ENCODE data around the gene DNAJB4. TPM values are rescaled to one million over a fixed set of nuclear protein-coding genes. Genes with fewer than 3 reads are reported as not detected.

DNAJB4 gene
- total RNA-seq, 2 donors from 2014 or later: 41.0 to 59.8 TPM

DNA sequence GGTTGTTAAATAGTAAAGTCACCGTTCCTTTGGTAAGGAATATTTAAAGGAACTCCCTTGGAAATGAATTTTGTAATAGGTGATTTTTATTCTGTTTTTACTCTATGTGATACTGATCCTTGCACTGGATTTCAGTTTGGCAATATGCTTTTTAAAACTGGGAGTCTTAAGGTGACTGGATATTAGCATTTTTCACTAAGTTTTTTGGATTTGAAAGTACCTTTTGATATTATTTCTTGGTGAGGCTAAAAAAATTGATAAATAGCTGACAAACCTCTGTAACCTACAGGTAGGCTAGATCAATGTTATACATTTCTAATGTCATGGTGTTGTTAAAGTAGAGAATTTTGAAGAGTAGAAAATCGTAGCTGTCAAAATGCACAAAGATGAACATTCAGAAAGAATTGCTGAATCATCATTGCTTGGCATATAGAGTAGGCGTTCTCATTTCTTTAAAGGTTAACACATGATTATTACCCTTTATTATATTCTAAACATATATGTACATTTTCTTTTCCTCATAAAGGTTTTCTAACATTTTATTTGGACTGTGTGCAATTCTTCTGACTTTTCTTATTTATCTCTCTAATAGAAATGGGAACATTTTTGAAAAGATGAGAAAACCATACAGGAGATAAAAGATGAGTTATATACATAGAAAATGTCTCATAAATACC is 1.5 kb upstream of the DNAJB4 start:
- Histone ChIP-seq H3K4me3 (peak overlapping the region; percentile 79), H3K9me3 (no peaks in the 10 kb centered on the region), H3K27me3 (replicated peaks; ENCODE audit: insufficient read depth) (no peaks in the 10 kb centered on the region), H3K27ac (peak overlapping the region; percentile 30 to 91), H3K4me1 (ENCODE audit: control insufficient read depth in 1 of 2, low read depth in 2 of 2) (peaks cover 0 to 18% of the 10 kb centered on the region in 2 donors), H3K36me3 (no peaks in the 10 kb centered on the region)
- TF ChIP-seq, protein P1, sequence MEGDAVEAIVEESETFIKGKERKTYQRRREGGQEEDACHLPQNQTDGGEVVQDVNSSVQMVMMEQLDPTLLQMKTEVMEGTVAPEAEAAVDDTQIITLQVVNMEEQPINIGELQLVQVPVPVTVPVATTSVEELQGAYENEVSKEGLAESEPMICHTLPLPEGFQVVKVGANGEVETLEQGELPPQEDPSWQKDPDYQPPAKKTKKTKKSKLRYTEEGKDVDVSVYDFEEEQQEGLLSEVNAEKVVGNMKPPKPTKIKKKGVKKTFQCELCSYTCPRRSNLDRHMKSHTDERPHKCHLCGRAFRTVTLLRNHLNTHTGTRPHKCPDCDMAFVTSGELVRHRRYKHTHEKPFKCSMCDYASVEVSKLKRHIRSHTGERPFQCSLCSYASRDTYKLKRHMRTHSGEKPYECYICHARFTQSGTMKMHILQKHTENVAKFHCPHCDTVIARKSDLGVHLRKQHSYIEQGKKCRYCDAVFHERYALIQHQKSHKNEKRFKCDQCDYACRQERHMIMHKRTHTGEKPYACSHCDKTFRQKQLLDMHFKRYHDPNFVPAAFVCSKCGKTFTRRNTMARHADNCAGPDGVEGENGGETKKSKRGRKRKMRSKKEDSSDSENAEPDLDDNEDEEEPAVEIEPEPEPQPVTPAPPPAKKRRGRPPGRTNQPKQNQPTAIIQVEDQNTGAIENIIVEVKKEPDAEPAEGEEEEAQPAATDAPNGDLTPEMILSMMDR (IDR thresholded peaks at IDR 0.05): no peak
- ATAC-seq (ENCODE audit: insufficient number of reproducible peaks, low FRiP score, low read depth) (no peak), DNase-seq (ENCODE audit: low spot score) (no peak)

GRCh38 chr1:78003882-78004718 is 639 bp upstream of the DNAJB4 start:
- ATAC-seq (ENCODE audit: insufficient number of reproducible peaks, low FRiP score, low read depth) (peak; percentile 74), DNase-seq (ENCODE audit: low spot score) (no peak)
- H3K27me3 ChIP-seq (replicated peaks; ENCODE audit: insufficient read depth): no peaks in the 10 kb centered on the region
- H3K9me3 ChIP-seq: no peaks in the 10 kb centered on the region
- TF ChIP-seq, protein P1 (IDR thresholded peaks at IDR 0.05): no peak
- H3K4me1 ChIP-seq (ENCODE audit: control insufficient read depth in 1 of 2, low read depth in 2 of 2): peaks cover 0 to 20% of the 10 kb centered on the region in 2 donors
- H3K36me3 ChIP-seq: no peaks in the 10 kb centered on the region
- peak overlapping the region; percentile 79 for H3K4me3 ChIP-seq
- peak overlapping the region; percentile 89 to 91 for H3K27ac ChIP-seq

- Histone ChIP-seq H3K4me1 (ENCODE audit: control insufficient read depth in 1 of 2, low read depth in 2 of 2) (peaks cover 8 to 30% of the 10 kb centered on the region in 2 donors), H3K4me3 (peak overlapping the region; percentile 79), H3K9me3 (no peaks in the 10 kb centered on the region), H3K36me3 (no peaks in the 10 kb centered on the region), H3K27ac (peak overlapping the region; percentile 89 to 91), H3K27me3 (replicated peaks; ENCODE audit: insufficient read depth) (no peaks in the 10 kb centered on the region)
- TF ChIP-seq, protein P1 (IDR thresholded peaks at IDR 0.05): no peak
- ATAC-seq (ENCODE audit: insufficient number of reproducible peaks, low FRiP score, low read depth): no peak
- DNase-seq (ENCODE audit: low spot score): no peak
Observed at GRCh38 chr1:78005448-78005722, 646 bp downstream of the DNAJB4 start.

- Histone ChIP-seq H3K4me1 (ENCODE audit: control insufficient read depth in 1 of 2, low read depth in 2 of 2) (peaks cover 11 to 30% of the 10 kb centered on the region in 2 donors), H3K27ac (peak overlapping the region; percentile 89 to 91), H3K36me3 (no peaks in the 10 kb centered on the region), H3K27me3 (replicated peaks; ENCODE audit: insufficient read depth) (no peaks in the 10 kb centered on the region), H3K9me3 (no peaks in the 10 kb centered on the region), H3K4me3 (peak overlapping the region; percentile 79)
- no peak for DNase-seq (ENCODE audit: low spot score)
- no peak for ATAC-seq (ENCODE audit: insufficient number of reproducible peaks, low FRiP score, low read depth)
- TF ChIP-seq, protein P1 (IDR thresholded peaks at IDR 0.05): no peak
Observed at GRCh38 chr1:78005755-78006154, 1.0 kb downstream of the DNAJB4 start.

DNA sequence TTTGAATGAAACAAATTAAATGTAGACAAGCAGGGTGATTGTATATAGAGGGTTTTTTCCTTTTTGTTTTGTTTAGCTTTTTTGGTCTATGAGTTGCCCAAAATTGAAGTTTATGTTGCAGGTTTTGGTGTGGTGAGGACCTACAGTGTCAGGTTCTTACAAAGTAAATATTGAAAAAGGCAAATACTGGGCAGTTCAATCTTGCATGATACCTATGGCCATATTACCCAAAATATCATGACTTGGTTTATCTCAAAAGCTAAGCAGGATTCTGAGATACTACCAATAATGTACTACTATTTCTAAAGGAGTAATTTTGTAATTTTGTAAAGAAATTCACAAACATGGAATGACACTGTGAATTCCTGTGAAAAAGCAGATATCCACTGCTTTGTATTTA is 1.8 kb downstream of the DNAJB4 start:
- Histone ChIP-seq H3K9me3 (no peaks in the 10 kb centered on the region), H3K4me3 (peak overlapping the region; percentile 79), H3K27ac (peak overlapping the region; percentile 89 to 91), H3K36me3 (no peaks in the 10 kb centered on the region), H3K4me1 (ENCODE audit: control insufficient read depth in 1 of 2, low read depth in 2 of 2) (peaks cover 19 to 38% of the 10 kb centered on the region in 2 donors), H3K27me3 (replicated peaks; ENCODE audit: insufficient read depth) (no peaks in the 10 kb centered on the region)
- TF ChIP-seq, protein P1 (IDR thresholded peaks at IDR 0.05): no peak
- no peak for DNase-seq (ENCODE audit: low spot score)
- ATAC-seq (ENCODE audit: insufficient number of reproducible peaks, low FRiP score, low read depth): no peak
